NOMO-1 treated with dmso at 0.1 percent for 144 hours (cell line): Measurements from ENCODE around the gene DYNLT1.

Experiments used
- DNase-seq: peaks from one replicate; lab custom pipeline; 2025; ENCODE audit not compliant: unreplicated experiment; lab: John Stamatoyannopoulos, UW

Gene DYNLT1

GRCh38 chr6:158604048-158604406 lies 40.5 kb downstream of the DYNLT1 start:
- DNase-seq: no peak

GRCh38 chr6:158603261-158604047 lies 41.1 kb downstream of the DYNLT1 start:
- no peak for DNase-seq

- no peak for DNase-seq
Measured at GRCh38 chr6:158599635-158600034, 44.9 kb downstream of the DYNLT1 start.

GRCh38 chr6:158597565-158597964 lies 47.0 kb downstream of the DYNLT1 start:
- no peak for DNase-seq

- no peak for DNase-seq
Measured at GRCh38 chr6:158596861-158597260, 47.7 kb downstream of the DYNLT1 start.

GRCh38 chr6:158595223-158595622 lies 49.3 kb downstream of the DYNLT1 start:
- no peak for DNase-seq

GRCh38 chr6:158593670-158594069 lies 50.9 kb downstream of the DYNLT1 start:
- no peak for DNase-seq

- no peak for DNase-seq
Measured at GRCh38 chr6:158591810-158592209, 52.7 kb downstream of the DYNLT1 start.

- no peak for DNase-seq
Measured at GRCh38 chr6:158591134-158591809, 53.3 kb downstream of the DYNLT1 start.

- no peak for DNase-seq
Measured at GRCh38 chr6:158589366-158589765, 55.2 kb downstream of the DYNLT1 start.

GRCh38 chr6:158586652-158587051 lies 57.9 kb downstream of the DYNLT1 start:
- DNase-seq: no peak
